Esophagus squamous epithelium (tissue), 5 donors: Measurements from ENCODE around the gene TREML4. TPM values are rescaled to one million over a fixed set of nuclear protein-coding genes. Genes with fewer than 3 reads are reported as not detected.

Experiments used
- DNase-seq: peaks from one replicate; lab custom pipeline; 2025; lab: John Stamatoyannopoulos, UW
- H3K27ac ChIP-seq, 4 donors: fragments of 200-600 bp; sonication (generic); one replicate each; pipeline ENCODE4 v1.5.1; 2016 to 2019; ENCODE audit warnings: mild to moderate bottlenecking in 1 of 4
- H3K27me3 ChIP-seq, 4 donors: fragments of 200-600 bp; sonication (generic); 1 replicate in 3 of 4; 2 replicates in 1 of 4; pipeline versions ENCODE4 v1.5.1 to v1.6.0; 2017 to 2021; ENCODE audit warnings: antibody characterized with exemption in 1 of 4
- H3K36me3 ChIP-seq, 3 donors: fragments of 200-600 bp; sonication (generic); one replicate each; pipeline ENCODE4 v1.5.1; 2016 to 2019
- H3K4me1 ChIP-seq, 3 donors: fragments of 200-600 bp; sonication (generic); one replicate each; pipeline ENCODE4 v1.5.1; 2017 to 2019
- H3K4me3 ChIP-seq, 4 donors: fragments of 200-600 bp; sonication (generic); 1 replicate in 3 of 4; 2 replicates in 1 of 4; pipeline ENCODE4 v1.5.1; 2016 to 2019; ENCODE audit warnings: mild to moderate bottlenecking in 2 of 4, moderate library complexity in 1 of 4
- H3K9me3 ChIP-seq, 3 donors: fragments of 200-600 bp; sonication (generic); one replicate each; pipeline ENCODE4 v1.5.1; 2016 to 2019
- POLR2A ChIP-seq, 4 donors: fragments of 450-650 bp; IDR thresholded peaks; one replicate each; pipeline ENCODE4 v1.6.1; 2017; ENCODE audit warnings: antibody characterized with exemption in 4 of 4, mild to moderate bottlenecking in 4 of 4, moderate library complexity in 3 of 4
- WGBS, 2 donors: methylation state at CpG; one replicate each; pipeline ENCODE4 v1.1.5; 2018; 5-methylcytosine and 5-hydroxymethylcytosine counted together
- intact Hi-C: fragments of 100-400 bp; cut with DNase I; formaldehyde crosslinking; loops from one replicate; pipeline ENCODE4 v1.15.0; 2022
- total RNA-seq, 4 donors: library from RNA; depleted of rRNA; stranded (reverse); fragments of >200 nt; gene quantifications; one replicate each; pipeline ENCODE4 v1.1.0, GENCODE V29; 2016
- TF ChIP-seq, protein P1 (sequence below), 6 experiments: fragments of 450-650 bp in 4 of 6; fragments of 200-600 bp in 2 of 6; sonication (generic) in 2 of 6; IDR thresholded peaks; one replicate each; pipeline ENCODE4 v1.5.1; 2016 to 2019; ENCODE audit warnings: antibody characterized with exemption in 6 of 6, mild to moderate bottlenecking in 4 of 6, moderate library complexity in 4 of 6
- donor health status: DM: yes; HTN: yes; CAD: no.

TREML4 gene
- total RNA-seq, 4 donors from 2014 or later: not detected

- TF ChIP-seq POLR2A (IDR thresholded peaks at IDR 0.05): no peak
- TF ChIP-seq, protein P1, sequence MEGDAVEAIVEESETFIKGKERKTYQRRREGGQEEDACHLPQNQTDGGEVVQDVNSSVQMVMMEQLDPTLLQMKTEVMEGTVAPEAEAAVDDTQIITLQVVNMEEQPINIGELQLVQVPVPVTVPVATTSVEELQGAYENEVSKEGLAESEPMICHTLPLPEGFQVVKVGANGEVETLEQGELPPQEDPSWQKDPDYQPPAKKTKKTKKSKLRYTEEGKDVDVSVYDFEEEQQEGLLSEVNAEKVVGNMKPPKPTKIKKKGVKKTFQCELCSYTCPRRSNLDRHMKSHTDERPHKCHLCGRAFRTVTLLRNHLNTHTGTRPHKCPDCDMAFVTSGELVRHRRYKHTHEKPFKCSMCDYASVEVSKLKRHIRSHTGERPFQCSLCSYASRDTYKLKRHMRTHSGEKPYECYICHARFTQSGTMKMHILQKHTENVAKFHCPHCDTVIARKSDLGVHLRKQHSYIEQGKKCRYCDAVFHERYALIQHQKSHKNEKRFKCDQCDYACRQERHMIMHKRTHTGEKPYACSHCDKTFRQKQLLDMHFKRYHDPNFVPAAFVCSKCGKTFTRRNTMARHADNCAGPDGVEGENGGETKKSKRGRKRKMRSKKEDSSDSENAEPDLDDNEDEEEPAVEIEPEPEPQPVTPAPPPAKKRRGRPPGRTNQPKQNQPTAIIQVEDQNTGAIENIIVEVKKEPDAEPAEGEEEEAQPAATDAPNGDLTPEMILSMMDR (IDR thresholded peaks at IDR 0.05): no peak
- intact Hi-C loops: no loop called here
- Histone ChIP-seq H3K9me3 (peaks cover 0 to 6% (median 0%) of the 10 kb centered on the region in 3 donors), H3K4me3 (no peak overlapping the region), H3K36me3 (no peaks in the 10 kb centered on the region), H3K27me3 (peaks cover 0 to 21% (median 0%) of the 10 kb centered on the region in 4 donors), H3K27ac (no peak overlapping the region), H3K4me1 (no peaks in the 10 kb centered on the region)
- DNase-seq: no peak
- 100% methylated on average over 1 of the region's 1 CpG; no CpG with 5 or more reads in 1 of the 2 donors for WGBS, 2 donors
Observed at GRCh38 chr6:41256383-41256782, 28.2 kb downstream of the TREML4 start.

GRCh38 chr6:41257369-41258195 lies 29.4 kb downstream of the TREML4 start:
- 54 to 65% methylated on average over 2 of the region's 2 CpGs for WGBS, 2 donors
- peaks cover 0 to 14% (median 0%) of the 10 kb centered on the region in 3 donors for H3K9me3 ChIP-seq
- intact Hi-C loops: no loop called here

DNA sequence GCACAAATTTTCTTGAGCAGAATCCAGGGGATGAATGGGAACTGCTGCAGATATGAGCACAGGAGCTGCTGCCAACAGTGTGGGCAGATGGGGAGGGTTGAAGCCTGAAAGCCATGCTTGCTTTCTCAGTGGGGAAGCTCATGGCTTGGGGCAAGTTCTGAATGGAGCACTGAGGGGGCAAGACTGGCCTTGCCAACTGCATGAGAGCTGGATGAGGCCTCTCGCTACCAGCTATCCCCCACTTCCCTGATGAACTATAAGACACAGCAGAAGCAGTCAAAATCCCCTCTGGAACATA lies 30.0 kb downstream of the TREML4 start:
- H3K36me3 ChIP-seq: no peaks in the 10 kb centered on the region
- peaks cover 0 to 16% (median 0%) of the 10 kb centered on the region in 3 donors for H3K9me3 ChIP-seq
- TF ChIP-seq POLR2A (IDR thresholded peaks at IDR 0.05): no peak
- TF ChIP-seq, protein P1 (IDR thresholded peaks at IDR 0.05): no peak
- H3K4me1 ChIP-seq: no peaks in the 10 kb centered on the region
- H3K4me3 ChIP-seq: no peak overlapping the region
- DNase-seq: no peak
- H3K27me3 ChIP-seq: peaks cover 0 to 4% (median 0%) of the 10 kb centered on the region in 4 donors
- WGBS, 2 donors: 38% methylated on average over 1 of the region's 1 CpG; no CpG with 5 or more reads in 1 of the 2 donors
- no peak overlapping the region for H3K27ac ChIP-seq
- intact Hi-C loops: no loop called here

More at GRCh38 chr6:41257369-41258195, 29.4 kb downstream of the TREML4 start:
- TF ChIP-seq, protein P1 (IDR thresholded peaks at IDR 0.05): no peak
- no peak for TF ChIP-seq POLR2A (IDR thresholded peaks at IDR 0.05)
- Histone ChIP-seq H3K4me1 (no peaks in the 10 kb centered on the region), H3K27ac (no peak overlapping the region), H3K4me3 (no peak overlapping the region), H3K36me3 (no peaks in the 10 kb centered on the region), H3K27me3 (peaks cover 0 to 9% (median 0%) of the 10 kb centered on the region in 4 donors)
- DNase-seq: no peak

GRCh38 chr6:41262401-41262800 lies 34.3 kb downstream of the TREML4 start:
- WGBS, 2 donors: 62 to 76% methylated on average over 2 of the region's 2 CpGs
- H3K4me1 ChIP-seq: no peaks in the 10 kb centered on the region
- intact Hi-C loops: no loop called here
- TF ChIP-seq, protein P1 (IDR thresholded peaks at IDR 0.05): no peak
- no peak for TF ChIP-seq POLR2A (IDR thresholded peaks at IDR 0.05)
- DNase-seq: no peak
- H3K27me3 ChIP-seq: peaks cover 0 to 4% (median 0%) of the 10 kb centered on the region in 4 donors
- H3K9me3 ChIP-seq: peaks cover 0 to 21% (median 4%) of the 10 kb centered on the region in 3 donors
- H3K27ac ChIP-seq: no peak overlapping the region
- H3K36me3 ChIP-seq: no peaks in the 10 kb centered on the region
- H3K4me3 ChIP-seq: no peak overlapping the region

DNA sequence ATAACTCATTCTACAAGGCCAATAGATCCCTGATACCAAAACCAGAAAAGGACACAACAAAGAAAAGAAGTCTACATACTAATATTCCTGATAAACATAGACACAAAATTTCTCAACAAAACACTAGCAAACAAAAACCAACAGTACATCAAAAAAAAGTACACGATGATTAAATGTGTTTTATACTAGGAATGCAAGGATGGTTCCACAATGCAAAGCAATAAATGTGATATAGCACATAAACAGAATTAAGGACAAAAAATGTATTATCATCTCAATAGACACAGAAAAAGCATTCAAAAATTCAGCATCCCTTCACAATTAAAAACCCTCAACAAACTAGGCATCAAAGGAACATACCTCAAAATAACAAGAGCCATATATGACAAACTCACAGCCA lies 35.1 kb downstream of the TREML4 start:
- intact Hi-C loops: no loop called here
- 95 to 100% methylated on average over 1 of the region's 1 CpG for WGBS, 2 donors

More for the DNA sequence above, 35.1 kb downstream of the TREML4 start:
- Histone ChIP-seq H3K36me3 (no peaks in the 10 kb centered on the region), H3K4me3 (no peak overlapping the region), H3K27me3 (peaks cover 0 to under 1% (median 0%) of the 10 kb centered on the region in 4 donors), H3K4me1 (no peaks in the 10 kb centered on the region), H3K9me3 (peaks cover 0 to 21% (median 4%) of the 10 kb centered on the region in 3 donors), H3K27ac (no peak overlapping the region)
- no peak for TF ChIP-seq POLR2A (IDR thresholded peaks at IDR 0.05)
- TF ChIP-seq, protein P1 (IDR thresholded peaks at IDR 0.05): no peak
- no peak for DNase-seq
